Measurements from ENCODE around the gene MYH14.

- TF ChIP-seq POLR2A (IDR thresholded peaks at IDR 0.05) (no peak), POLR2AphosphoS5 (IDR thresholded peaks at IDR 0.05) (no peak), CTCF (IDR thresholded peaks at IDR 0.05) (no peak)
Measured at GRCh38 chr19:50202386-50202785, 1.0 kb upstream of the MYH14 start.
